Loucy (cell line): ENCODE measurements around the gene EXOSC1.

ENCODE experiments used
- H2AFZ ChIP-seq: fragments of 200-600 bp; sonication (generic); 2 replicates; pipeline ENCODE4 v1.6.0; 2016; ENCODE audit warnings: antibody characterized with exemption, mild to moderate bottlenecking, low read length, moderate library complexity
- H3F3A ChIP-seq: fragments of 200-600 bp; 2 replicates; pipeline ENCODE4 v1.6.0; 2016; ENCODE audit warnings: antibody characterized with exemption, low read depth, mild to moderate bottlenecking
- H3K27me3 ChIP-seq: fragments of 200-600 bp; sonication (generic); 2 replicates; pipeline ENCODE4 v1.6.1; 2014; ENCODE audit warnings: low read length, mild to moderate bottlenecking; ENCODE audit not compliant: insufficient read depth, poor library complexity, severe bottlenecking
- H3K36me3 ChIP-seq: fragments of 200-600 bp; sonication (generic); 2 replicates; pipeline ENCODE4 v1.6.1; 2016; ENCODE audit warnings: low read length; ENCODE audit not compliant: insufficient read depth
- H3K4me1 ChIP-seq: fragments of 200-600 bp; sonication (generic); 2 replicates; pipeline ENCODE4 v1.5.1; 2014; ENCODE audit warnings: low read length, mild to moderate bottlenecking; ENCODE audit not compliant: insufficient read depth, poor library complexity, severe bottlenecking
- H3K4me2 ChIP-seq: fragments of 200-600 bp; sonication (generic); 2 replicates; pipeline ENCODE4 v1.6.0; 2014; ENCODE audit warnings: antibody characterized with exemption, low read length, low read depth, mild to moderate bottlenecking; ENCODE audit not compliant: poor library complexity, severe bottlenecking
- H3K4me3 ChIP-seq: fragments of 200-600 bp; sonication (generic); 2 replicates; pipeline ENCODE4 v1.5.1; 2014; ENCODE audit warnings: low read length, mild to moderate bottlenecking, mixed read lengths; ENCODE audit not compliant: poor library complexity, severe bottlenecking
- H3K79me2 ChIP-seq: fragments of 200-600 bp; sonication (generic); 2 replicates; pipeline ENCODE4 v1.6.1; 2014; ENCODE audit warnings: low read length; ENCODE audit not compliant: insufficient read depth
- H3K9ac ChIP-seq: fragments of 200-600 bp; sonication (generic); 2 replicates; pipeline ENCODE4 v1.6.0; 2014; ENCODE audit warnings: mild to moderate bottlenecking, low read depth, low read length, moderate library complexity; ENCODE audit not compliant: poor library complexity, severe bottlenecking
- H3K9me2 ChIP-seq: fragments of 200-600 bp; sonication (generic); replicated peaks from 2 replicates; pipeline ENCODE4 v1.6.1; 2016; ENCODE audit warnings: low read depth, low read length, mixed read lengths
- H3K9me3 ChIP-seq: fragments of 200-600 bp; sonication (generic); 2 replicates; pipeline ENCODE4 v1.6.1; 2014; ENCODE audit warnings: mild to moderate bottlenecking, antibody characterized with exemption, low read length, low read depth; ENCODE audit not compliant: insufficient read depth
- H4K20me1 ChIP-seq: fragments of 200-600 bp; sonication (generic); 2 replicates; pipeline ENCODE4 v1.6.0; 2014; ENCODE audit warnings: antibody characterized with exemption, low read length, mild to moderate bottlenecking; ENCODE audit not compliant: insufficient read depth, poor library complexity, severe bottlenecking
- EZH2phosphoT487 ChIP-seq: fragments of 200-600 bp; IDR thresholded peaks from 2 replicates; pipeline ENCODE4 v1.6.1; 2018; ENCODE audit warnings: antibody characterized with exemption, mild to moderate bottlenecking, moderate library complexity, borderline replicate concordance
- TF ChIP-seq, protein P1 (sequence below): fragments of 200-600 bp; sonication (generic); conservative IDR thresholded peaks from 2 replicates; pipeline ENCODE4 v1.5.1; 2014; ENCODE audit warnings: mild to moderate bottlenecking, antibody characterized with exemption, low read length

Gene EXOSC1

DNA sequence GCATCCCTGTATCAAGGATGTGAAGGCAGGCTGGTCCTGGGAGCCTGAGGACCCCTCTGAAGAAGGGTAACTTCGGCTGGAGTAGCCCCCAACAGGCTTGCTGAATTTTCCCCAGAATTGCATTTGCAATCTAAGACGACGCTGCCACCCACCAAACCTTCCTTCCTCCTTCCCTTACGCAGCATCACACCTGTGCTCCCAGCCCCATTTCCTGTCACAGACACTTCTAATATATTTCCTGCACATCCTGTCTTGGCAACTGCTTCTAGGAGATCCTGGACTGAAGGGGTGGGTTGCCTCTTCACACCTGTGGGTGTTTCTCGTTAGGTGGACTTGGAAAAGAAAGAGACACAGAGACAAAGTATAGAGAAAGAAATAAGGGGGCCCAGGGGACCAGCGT is 29.2 kb downstream of the EXOSC1 start:
- H3K4me2 ChIP-seq = peak overlapping the region; percentile 6
- no peaks in the 10 kb centered on the region for H3K27me3 ChIP-seq
- no peaks in the 10 kb centered on the region for H3K9me3 ChIP-seq
- H2AFZ ChIP-seq = no peak overlapping the region
- no peak overlapping the region for H3K4me3 ChIP-seq
- TF ChIP-seq, protein P1, sequence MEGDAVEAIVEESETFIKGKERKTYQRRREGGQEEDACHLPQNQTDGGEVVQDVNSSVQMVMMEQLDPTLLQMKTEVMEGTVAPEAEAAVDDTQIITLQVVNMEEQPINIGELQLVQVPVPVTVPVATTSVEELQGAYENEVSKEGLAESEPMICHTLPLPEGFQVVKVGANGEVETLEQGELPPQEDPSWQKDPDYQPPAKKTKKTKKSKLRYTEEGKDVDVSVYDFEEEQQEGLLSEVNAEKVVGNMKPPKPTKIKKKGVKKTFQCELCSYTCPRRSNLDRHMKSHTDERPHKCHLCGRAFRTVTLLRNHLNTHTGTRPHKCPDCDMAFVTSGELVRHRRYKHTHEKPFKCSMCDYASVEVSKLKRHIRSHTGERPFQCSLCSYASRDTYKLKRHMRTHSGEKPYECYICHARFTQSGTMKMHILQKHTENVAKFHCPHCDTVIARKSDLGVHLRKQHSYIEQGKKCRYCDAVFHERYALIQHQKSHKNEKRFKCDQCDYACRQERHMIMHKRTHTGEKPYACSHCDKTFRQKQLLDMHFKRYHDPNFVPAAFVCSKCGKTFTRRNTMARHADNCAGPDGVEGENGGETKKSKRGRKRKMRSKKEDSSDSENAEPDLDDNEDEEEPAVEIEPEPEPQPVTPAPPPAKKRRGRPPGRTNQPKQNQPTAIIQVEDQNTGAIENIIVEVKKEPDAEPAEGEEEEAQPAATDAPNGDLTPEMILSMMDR = no peak
- no peak for TF ChIP-seq EZH2phosphoT487
- no peaks in the 10 kb centered on the region for H3K36me3 ChIP-seq
- peaks cover 20% of the 10 kb centered on the region for H3K4me1 ChIP-seq
- H4K20me1 ChIP-seq = no peaks in the 10 kb centered on the region
- H3F3A ChIP-seq = no peaks in the 10 kb centered on the region
- H3K9me2 ChIP-seq = no peaks in the 10 kb centered on the region
- no peaks in the 10 kb centered on the region for H3K79me2 ChIP-seq
- H3K9ac ChIP-seq = no peak overlapping the region

DNA sequence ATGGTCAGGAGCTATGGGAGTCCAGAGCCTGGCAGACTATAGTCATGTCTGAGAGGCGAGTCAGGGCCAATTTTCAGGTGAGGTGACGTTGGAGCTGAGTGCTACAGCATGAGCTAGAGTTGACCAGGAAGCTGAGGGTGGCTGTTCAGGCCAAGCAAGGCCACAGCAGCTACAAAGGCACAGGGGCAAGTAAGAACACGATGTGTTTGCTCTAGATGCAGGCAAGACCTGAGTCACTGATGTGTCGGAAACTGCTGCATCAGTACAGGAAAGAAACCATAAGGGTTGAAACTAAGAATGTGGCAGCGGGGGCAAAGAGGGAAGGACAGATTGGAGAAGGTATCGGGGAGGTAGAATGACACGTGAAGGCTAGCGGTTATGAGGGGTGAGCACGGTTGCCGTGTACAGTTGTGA is 32.9 kb downstream of the EXOSC1 start:
- Histone ChIP-seq H2AFZ (no peak overlapping the region), H3K36me3 (no peaks in the 10 kb centered on the region)

DNA sequence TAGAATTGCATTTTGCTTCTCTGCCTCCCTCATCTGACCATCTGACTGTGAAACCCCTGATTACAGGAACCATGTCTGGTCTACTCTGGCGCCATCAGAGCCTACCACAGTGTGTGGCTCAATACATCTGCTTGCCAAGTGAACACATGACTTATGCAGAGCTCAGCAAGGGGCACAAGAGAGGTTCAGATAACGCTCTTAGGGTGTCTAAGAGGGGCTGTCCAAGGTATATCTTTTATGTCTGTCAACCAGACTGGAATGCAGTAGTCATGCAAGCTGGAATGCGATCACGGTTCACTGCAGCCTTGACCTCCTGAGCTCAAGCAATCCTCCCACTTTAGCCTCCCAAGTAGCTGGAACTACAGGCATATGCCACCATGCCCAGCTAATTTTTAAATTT is 34.4 kb downstream of the EXOSC1 start:
- H3K27me3 ChIP-seq = no peaks in the 10 kb centered on the region
- H3K4me3 ChIP-seq = no peak overlapping the region
- TF ChIP-seq, protein P1 = no peak
- no peak for TF ChIP-seq EZH2phosphoT487
- H3K4me1 ChIP-seq = peaks cover 17% of the 10 kb centered on the region
- no peaks in the 10 kb centered on the region for H3K79me2 ChIP-seq
- no peak overlapping the region for H2AFZ ChIP-seq
- H3K9me2 ChIP-seq = no peaks in the 10 kb centered on the region
- H3K4me2 ChIP-seq = no peak overlapping the region
- no peaks in the 10 kb centered on the region for H4K20me1 ChIP-seq
- H3K9me3 ChIP-seq = no peaks in the 10 kb centered on the region
- H3F3A ChIP-seq = no peaks in the 10 kb centered on the region
- H3K36me3 ChIP-seq = no peaks in the 10 kb centered on the region
- no peak overlapping the region for H3K9ac ChIP-seq

More for the DNA sequence above, 32.9 kb downstream of the EXOSC1 start:
- Histone ChIP-seq H3K9me3 (no peaks in the 10 kb centered on the region), H3K4me3 (no peak overlapping the region), H3K9me2 (no peaks in the 10 kb centered on the region), H3K27me3 (no peaks in the 10 kb centered on the region), H3K9ac (no peak overlapping the region), H3K4me1 (peaks cover 20% of the 10 kb centered on the region), H3K79me2 (no peaks in the 10 kb centered on the region), H3K4me2 (no peak overlapping the region), H4K20me1 (no peaks in the 10 kb centered on the region), H3F3A (no peaks in the 10 kb centered on the region)
- TF ChIP-seq EZH2phosphoT487 = no peak
- TF ChIP-seq, protein P1 = no peak
